Activated naive CD4-positive, alpha-beta T cell treated with anti-CD3 and anti-CD28 coated beads, Interleukin-2, amount 50 U/mL, for 72 hours (primary cell): ENCODE data around the gene GBGT1. TPM values are rescaled to one million over a fixed set of nuclear protein-coding genes. Genes with fewer than 3 reads are reported as not detected.
A peak's percentile ranks its signal among the peaks of the same experiment; 100 is the strongest.

ENCODE experiments used
- ATAC-seq, 2 donors: fragments of 150-1000 bp; cut with Tn5 transposase; 2 replicates each; pipeline ENCODE4 v1.10.0; 2021; ENCODE audit warnings: mild to moderate bottlenecking in 2 of 2, moderate library complexity in 2 of 2
- DNase-seq, 2 donors: peaks; one replicate each; pipeline ENCODE4 v3.0.0; 2021 to 2022; ENCODE audit warnings: low spot score in 2 of 2
- H3K27ac Mint-ChIP-seq, 2 donors: one replicate each; pipeline ENCODE4 v1.8.0; 2022; ENCODE audit warnings: mild to moderate bottlenecking in 2 of 2, mixed read lengths in 2 of 2
- H3K36me3 Mint-ChIP-seq, 2 donors: one replicate each; pipeline ENCODE4 v1.8.0; 2022; ENCODE audit warnings: mixed read lengths in 2 of 2
- H3K9me3 Mint-ChIP-seq, 2 donors: one replicate each; pipeline ENCODE4 v1.8.0; 2022; ENCODE audit warnings: mixed read lengths in 2 of 2
- total RNA-seq, 2 donors: library from RNA; stranded (reverse); gene quantifications; one replicate each; pipeline ENCODE4 v1.2.3, GENCODE V29; 2022

Gene GBGT1
- total RNA-seq, 2 donors from 2014 or later: 3.1 to 7.3 TPM

DNA sequence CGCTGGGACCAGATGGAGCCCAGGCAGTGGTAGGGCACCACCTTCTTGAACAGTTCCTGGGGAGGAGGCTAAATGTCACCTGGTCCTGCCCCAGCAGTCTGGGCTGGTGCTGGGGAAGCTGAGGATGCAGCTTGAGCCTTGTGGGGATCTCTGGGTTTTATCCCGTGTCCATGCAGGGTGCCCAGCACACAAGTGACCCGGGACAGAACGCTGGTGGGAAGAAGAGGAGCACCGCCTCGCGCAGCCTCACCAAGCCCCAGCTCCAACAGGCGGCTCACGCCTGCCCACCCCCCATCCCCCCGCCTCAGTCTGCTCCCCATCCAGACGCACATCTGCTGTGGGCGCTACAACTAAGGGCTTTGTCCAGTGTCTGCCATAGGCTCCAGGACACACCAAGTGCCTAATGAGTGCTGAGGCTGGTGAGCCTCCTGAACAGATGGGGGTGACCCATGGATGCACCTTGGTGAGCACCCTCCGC is 56.4 kb downstream of the GBGT1 start:
- Mint-ChIP-seq H3K36me3 (peaks cover 12 to 13% of the 10 kb centered on the region in 2 donors), H3K9me3 (no peaks in the 10 kb centered on the region), H3K27ac (no peak overlapping the region)
- DNase-seq: no peak
- no peak for ATAC-seq

DNA sequence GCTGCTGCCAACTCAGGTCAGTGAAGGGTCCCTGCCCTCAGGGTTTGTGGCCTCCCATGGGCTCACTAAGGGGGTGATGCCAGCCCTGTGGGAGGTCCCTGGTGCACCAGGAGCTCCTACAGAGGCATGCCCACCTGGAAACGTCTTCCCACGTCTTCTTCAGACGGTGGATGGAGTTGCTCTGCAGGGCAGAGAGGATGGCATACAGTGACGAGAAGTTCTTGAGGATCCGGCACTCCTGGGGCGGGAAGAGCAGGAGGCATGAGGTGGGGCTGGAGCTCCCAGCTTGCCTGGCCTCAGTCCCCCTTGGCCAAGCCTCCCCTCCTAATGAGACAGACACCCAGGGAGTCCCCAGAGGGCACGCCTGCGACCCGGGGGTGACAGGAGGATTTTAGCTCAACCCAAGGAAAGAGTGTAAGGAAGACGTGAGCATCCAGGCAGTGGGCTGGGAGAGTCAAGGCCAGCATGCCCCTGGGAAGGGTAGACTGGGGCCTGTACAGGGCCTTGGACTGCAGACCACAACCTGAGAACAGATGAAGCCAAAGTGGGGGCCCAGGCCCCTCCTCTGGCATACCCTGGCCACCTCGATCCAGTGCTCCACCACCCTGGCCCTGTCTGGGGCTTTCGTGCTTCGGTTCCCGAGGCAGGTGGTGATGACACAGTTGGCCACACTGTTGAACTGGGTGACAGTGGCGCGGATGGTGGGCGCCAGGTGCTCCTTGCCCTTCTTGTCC is 57.0 kb downstream of the GBGT1 start:
- Mint-ChIP-seq H3K27ac (peak overlapping the region; percentile 39 to 94), H3K36me3 (peaks cover 12 to 14% of the 10 kb centered on the region in 2 donors), H3K9me3 (no peaks in the 10 kb centered on the region)
- ATAC-seq (no peak), DNase-seq (no peak)

- Mint-ChIP-seq H3K9me3 (no peaks in the 10 kb centered on the region), H3K36me3 (peaks cover 20% of the 10 kb centered on the region in 2 donors), H3K27ac (peak overlapping the region in 1 of 2 donors; percentile 51)
- ATAC-seq: no peak
- DNase-seq: no peak
Measured at GRCh38 chr9:133105461-133105770, 58.3 kb downstream of the GBGT1 start.

GRCh38 chr9:133104718-133105460 is 58.8 kb downstream of the GBGT1 start:
- DNase-seq (peak in 1 of 2 donors; percentile 23), ATAC-seq (no peak)
- H3K36me3 Mint-ChIP-seq: peaks cover 18 to 25% of the 10 kb centered on the region in 2 donors
- H3K9me3 Mint-ChIP-seq: no peaks in the 10 kb centered on the region
- peak overlapping the region; percentile 29 to 51 for H3K27ac Mint-ChIP-seq

GRCh38 chr9:133103987-133104505 is 59.7 kb downstream of the GBGT1 start:
- no peak overlapping the region for H3K27ac Mint-ChIP-seq
- ATAC-seq (no peak), DNase-seq (peak in 1 of 2 donors; percentile 43)
- H3K36me3 Mint-ChIP-seq: peaks cover 15 to 24% of the 10 kb centered on the region in 2 donors
- H3K9me3 Mint-ChIP-seq: no peaks in the 10 kb centered on the region

DNA sequence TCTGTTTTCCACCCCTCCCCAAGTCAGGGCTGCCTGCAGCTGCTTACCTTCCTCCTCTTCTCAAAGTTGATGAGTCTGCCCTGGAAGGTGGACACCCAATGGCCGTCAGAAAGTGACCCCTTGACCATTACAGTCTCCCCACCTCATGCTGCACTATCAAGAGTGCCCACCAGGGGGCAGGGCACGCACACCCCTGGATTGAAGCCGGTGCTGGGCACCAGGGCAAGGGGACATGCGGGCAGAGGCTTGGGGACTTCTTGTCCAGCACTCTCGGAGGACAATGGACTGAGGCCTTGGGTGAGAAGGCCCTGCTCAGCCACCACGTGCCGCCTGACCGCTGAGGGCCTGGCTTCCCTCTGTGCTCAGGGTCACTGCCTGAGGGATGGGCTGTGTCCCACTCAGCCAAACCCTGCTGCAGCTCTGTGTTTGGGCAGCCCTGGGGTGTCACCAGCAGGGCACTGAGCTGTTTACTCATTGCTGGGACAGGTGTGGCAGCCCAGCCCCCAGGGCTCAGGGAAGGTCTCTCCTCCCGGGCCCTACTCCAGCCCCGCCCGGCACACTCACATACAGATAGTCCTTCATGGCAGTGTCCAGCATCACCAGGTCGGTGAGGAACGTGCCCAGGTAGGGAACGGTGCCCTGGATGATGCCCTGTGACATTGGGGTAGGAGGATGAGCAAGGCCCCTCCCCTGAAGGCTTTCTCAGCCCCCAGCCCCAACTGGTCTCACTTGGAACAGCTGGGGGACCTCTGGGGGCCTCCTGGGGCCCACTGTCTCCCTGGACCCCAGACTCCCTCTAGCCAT is 60.3 kb downstream of the GBGT1 start:
- DNase-seq (peak; percentile 63 to 68), ATAC-seq (peak; percentile 33 to 69)
- Mint-ChIP-seq H3K9me3 (no peaks in the 10 kb centered on the region), H3K27ac (peak overlapping the region; percentile 44 to 69), H3K36me3 (peaks cover 21 to 30% of the 10 kb centered on the region in 2 donors)

Other genes starting within 250 kb of the GBGT1 start
- 10 to 100 TPM; 38.7 to 43.8 TPM for gene TSC1, start 219.3 kb downstream of the GBGT1 start, total RNA-seq
- gene GFI1B, start 185.2 kb downstream of the GBGT1 start, total RNA-seq: under 1 TPM in 1 of 2 donors, not detected in 1; 0.48 TPM
- gene GTF3C5, start 132.9 kb downstream of the GBGT1 start, total RNA-seq: 100 to 1,000 TPM; 104 to 194 TPM
- 1 to 10 TPM; 2.4 to 9.3 TPM for gene CEL, start 101.9 kb downstream of the GBGT1 start, total RNA-seq
- 10 to 100 TPM; 45.3 to 77.0 TPM for gene RALGDS, start 42.7 kb downstream of the GBGT1 start, total RNA-seq
- gene OBP2B, start 45.3 kb upstream of the GBGT1 start, total RNA-seq: not detected
- not detected for gene ABO, start 111.3 kb upstream of the GBGT1 start, total RNA-seq
- 10 to 100 TPM; 10.7 to 22.0 TPM for gene SURF6, start 172.3 kb upstream of the GBGT1 start, total RNA-seq
- gene MED22, start 184.2 kb upstream of the GBGT1 start, total RNA-seq: 10 to 100 TPM; 27.7 to 29.4 TPM
- 1,000 to 10,000 TPM; 3,254 to 3,908 TPM for gene RPL7A, start 184.3 kb upstream of the GBGT1 start, total RNA-seq
- 10 to 100 TPM; 20.2 to 24.9 TPM for gene SURF1, start 192.6 kb upstream of the GBGT1 start, total RNA-seq
- gene SURF2, start 192.6 kb upstream of the GBGT1 start, total RNA-seq: 10 to 100 TPM in 1 of 2 donors, 1 to 10 TPM in 1; 10.0 to 12.9 TPM
- 100 to 1,000 TPM; 255 to 272 TPM for gene SURF4, start 212.1 kb upstream of the GBGT1 start, total RNA-seq
- gene STKLD1, start 212.5 kb upstream of the GBGT1 start, total RNA-seq: 1 to 10 TPM in 1 of 2 donors, not detected in 1; 1.1 TPM